PFSK-1 (cell line): Measurements from ENCODE around the gene INTS6.

Source experiments
- FOXP2 ChIP-seq: optimal IDR thresholded peaks from 2 replicates; pipeline ENCODE3; 2011; ENCODE audit warnings: borderline replicate concordance, control low read depth, inconsistent platforms; ENCODE audit not compliant: insufficient read depth; ENCODE audit errors: extremely low read length, extremely low read depth
- POLR2AphosphoS5 ChIP-seq: IDR thresholded peaks from 2 replicates; pipeline ENCODE4 v1.6.1; 2012; ENCODE audit warnings: low read depth, mild to moderate bottlenecking, control low read depth, low read length, moderate library complexity
- SIN3A ChIP-seq: IDR thresholded peaks from 2 replicates; pipeline ENCODE4 v1.6.1; 2012; ENCODE audit warnings: mild to moderate bottlenecking, low read length, moderate library complexity, borderline replicate concordance; ENCODE audit not compliant: insufficient read depth
- TAF1 ChIP-seq: IDR thresholded peaks from 2 replicates; pipeline ENCODE4 v1.6.1; 2012; ENCODE audit warnings: low read length, control low read depth, borderline replicate concordance; ENCODE audit not compliant: insufficient read depth
- TF ChIP-seq, protein P1 (sequence below), 2 experiments: IDR thresholded peaks; 2 replicates each; pipeline versions ENCODE4 v1.6.1 to v1.8.0; 2011 to 2012; ENCODE audit warnings: low read depth in 2 of 2, low read length in 2 of 2, control low read depth in 1 of 2, inconsistent platforms in 1 of 2, mild to moderate bottlenecking in 1 of 2, moderate library complexity in 1 of 2; ENCODE audit not compliant: insufficient read depth in 1 of 2

The INTS6 gene

DNA sequence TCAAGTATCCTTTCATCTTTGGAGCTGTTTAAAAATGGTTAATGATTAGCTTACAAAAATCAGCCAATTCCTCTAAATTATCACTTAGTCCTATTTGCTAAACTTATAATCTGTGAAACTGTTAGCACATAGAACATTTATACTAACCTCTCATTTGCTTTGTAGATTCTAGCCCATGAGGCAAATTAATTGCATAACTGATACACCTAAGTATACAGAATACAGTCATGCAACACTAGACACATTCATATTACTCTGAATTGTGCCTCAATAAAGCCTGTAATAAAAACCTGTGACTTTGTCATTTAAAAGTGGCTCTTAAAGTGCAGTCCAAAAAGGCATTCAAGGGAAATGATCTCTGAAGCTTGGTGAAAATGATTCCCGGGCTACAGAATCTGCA lies 92.3 kb downstream of the INTS6 start:
- no peak for TF ChIP-seq TAF1
- no peak for TF ChIP-seq POLR2AphosphoS5
- TF ChIP-seq SIN3A, result no peak
- TF ChIP-seq, protein P1, sequence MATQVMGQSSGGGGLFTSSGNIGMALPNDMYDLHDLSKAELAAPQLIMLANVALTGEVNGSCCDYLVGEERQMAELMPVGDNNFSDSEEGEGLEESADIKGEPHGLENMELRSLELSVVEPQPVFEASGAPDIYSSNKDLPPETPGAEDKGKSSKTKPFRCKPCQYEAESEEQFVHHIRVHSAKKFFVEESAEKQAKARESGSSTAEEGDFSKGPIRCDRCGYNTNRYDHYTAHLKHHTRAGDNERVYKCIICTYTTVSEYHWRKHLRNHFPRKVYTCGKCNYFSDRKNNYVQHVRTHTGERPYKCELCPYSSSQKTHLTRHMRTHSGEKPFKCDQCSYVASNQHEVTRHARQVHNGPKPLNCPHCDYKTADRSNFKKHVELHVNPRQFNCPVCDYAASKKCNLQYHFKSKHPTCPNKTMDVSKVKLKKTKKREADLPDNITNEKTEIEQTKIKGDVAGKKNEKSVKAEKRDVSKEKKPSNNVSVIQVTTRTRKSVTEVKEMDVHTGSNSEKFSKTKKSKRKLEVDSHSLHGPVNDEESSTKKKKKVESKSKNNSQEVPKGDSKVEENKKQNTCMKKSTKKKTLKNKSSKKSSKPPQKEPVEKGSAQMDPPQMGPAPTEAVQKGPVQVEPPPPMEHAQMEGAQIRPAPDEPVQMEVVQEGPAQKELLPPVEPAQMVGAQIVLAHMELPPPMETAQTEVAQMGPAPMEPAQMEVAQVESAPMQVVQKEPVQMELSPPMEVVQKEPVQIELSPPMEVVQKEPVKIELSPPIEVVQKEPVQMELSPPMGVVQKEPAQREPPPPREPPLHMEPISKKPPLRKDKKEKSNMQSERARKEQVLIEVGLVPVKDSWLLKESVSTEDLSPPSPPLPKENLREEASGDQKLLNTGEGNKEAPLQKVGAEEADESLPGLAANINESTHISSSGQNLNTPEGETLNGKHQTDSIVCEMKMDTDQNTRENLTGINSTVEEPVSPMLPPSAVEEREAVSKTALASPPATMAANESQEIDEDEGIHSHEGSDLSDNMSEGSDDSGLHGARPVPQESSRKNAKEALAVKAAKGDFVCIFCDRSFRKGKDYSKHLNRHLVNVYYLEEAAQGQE (IDR thresholded peaks at IDR 0.05; ENCODE audit: insufficient read depth in 1 of 2, low read depth in 2 of 2, low read length in 2 of 2), result no peak
- TF ChIP-seq FOXP2, result no peak

DNA sequence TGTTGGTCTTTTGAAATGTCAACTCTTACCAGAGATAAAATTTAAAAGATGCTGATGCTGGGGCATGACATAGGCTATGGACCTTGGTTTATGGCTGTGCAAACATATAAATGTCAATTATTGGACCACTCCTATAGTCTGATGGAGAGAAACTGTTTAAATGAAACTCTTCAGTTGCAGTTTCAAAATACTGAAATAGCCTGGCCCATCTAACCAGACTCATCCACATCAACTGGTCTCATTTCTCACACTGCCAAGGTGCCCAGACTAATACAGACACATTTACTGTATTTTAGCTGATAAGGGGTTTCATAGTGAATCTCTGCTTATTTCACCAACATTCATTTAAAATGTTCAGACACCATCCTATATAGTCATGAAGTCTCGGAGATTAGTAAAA lies 93.5 kb downstream of the INTS6 start:
- TF ChIP-seq TAF1, result no peak
- TF ChIP-seq FOXP2, result no peak
- TF ChIP-seq POLR2AphosphoS5, result no peak
- TF ChIP-seq, protein P1 (IDR thresholded peaks at IDR 0.05; ENCODE audit: insufficient read depth in 1 of 2, low read depth in 2 of 2, low read length in 2 of 2), result no peak
- no peak for TF ChIP-seq SIN3A

- TF ChIP-seq TAF1, result no peak
- TF ChIP-seq, protein P1 (IDR thresholded peaks at IDR 0.05; ENCODE audit: insufficient read depth in 1 of 2, low read depth in 2 of 2, low read length in 2 of 2), result no peak
- TF ChIP-seq POLR2AphosphoS5, result no peak
- TF ChIP-seq FOXP2, result no peak
- no peak for TF ChIP-seq SIN3A
These were observed 94.8 kb downstream of the INTS6 start for GRCh38 chr13:51357928-51358595.

DNA sequence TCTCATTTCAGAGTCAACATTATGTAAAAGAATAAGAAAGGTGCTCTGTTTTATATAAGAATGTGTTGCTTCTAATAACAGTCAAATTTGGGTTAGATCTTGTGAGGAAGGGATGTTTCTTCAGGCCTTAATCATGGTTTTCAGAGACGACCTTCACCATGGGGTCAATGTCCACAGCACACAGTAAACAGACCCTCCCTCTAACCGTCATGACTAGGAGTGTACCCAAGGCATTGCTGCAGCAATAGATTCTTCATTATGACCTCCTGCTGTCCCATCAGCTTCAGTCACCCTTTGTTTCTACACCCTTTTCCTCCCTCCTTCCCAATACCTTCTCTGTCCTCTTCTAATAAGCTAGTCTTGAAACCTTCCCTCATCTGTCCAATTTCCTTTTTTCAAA lies 97.6 kb downstream of the INTS6 start:
- TF ChIP-seq POLR2AphosphoS5 (no peak; the same call in 1 of the 2 replicates), TAF1 (no peak), FOXP2 (no peak), SIN3A (no peak)
- TF ChIP-seq, protein P1 (IDR thresholded peaks at IDR 0.05; ENCODE audit: insufficient read depth in 1 of 2, low read depth in 2 of 2, low read length in 2 of 2), result no peak

GRCh38 chr13:51349016-51349415 lies 103.8 kb downstream of the INTS6 start:
- no peak for TF ChIP-seq SIN3A
- no peak for TF ChIP-seq POLR2AphosphoS5
- TF ChIP-seq, protein P1 (IDR thresholded peaks at IDR 0.05; ENCODE audit: insufficient read depth in 1 of 2, low read depth in 2 of 2, low read length in 2 of 2), result no peak
- no peak for TF ChIP-seq TAF1
- TF ChIP-seq FOXP2, result no peak
